ENCODE data around the gene KMO. TPM values are rescaled to one million over a fixed set of nuclear protein-coding genes. Genes with fewer than 3 reads are reported as not detected.
A peak's percentile ranks its signal among the peaks of the same experiment; 100 is the strongest.

Gene KMO
- total RNA-seq, 1 experiment from 2014 or later: not detected

GRCh38 chr1:241640149-241640866 is 108.1 kb downstream of the KMO start, which contains the start of the genes CHML and OPN3:
TSS of gene CHML (minus strand) at chr1:241640369. CDS start at chr1:241635766, 4,603 bp downstream.
TSS of gene OPN3 (minus strand) at chr1:241640369. CDS start at chr1:241640254, 115 bp downstream.
- H3K36me3 Mint-ChIP-seq: peaks cover 37% of the 10 kb centered on the region
- peaks cover 18% of the 10 kb centered on the region for H3K27me3 Mint-ChIP-seq (ENCODE audit: low read depth)
- H3K4me1 Mint-ChIP-seq: peaks cover 31% of the 10 kb centered on the region
- H3K4me3 Mint-ChIP-seq: peak within 1 kb of the TSS; percentile 80
- DNase-seq (ENCODE audit: low spot score) (peak; percentile 93), ATAC-seq (peak; percentile 95)
- CTCF ChIA-PET: interaction anchor here (0.6 to 1.3 kb wide), 5 partner anchors 29 to 551 kb away, joined by 3 to 5 read pairs (median 4); partner anchors contain the start of gene EXO1
- peaks cover 25% of the 10 kb centered on the region for H3K9me3 Mint-ChIP-seq
- peak within 1 kb of the TSS; percentile 73 for H3K27ac Mint-ChIP-seq
- POLR2A ChIA-PET: interaction anchor here (1.2 kb wide), 1 partner anchor 13 kb away, joined by 3 read pairs; no protein-coding TSS in a partner anchor
- no peak; the same call in 1 of the 2 replicates for TF ChIP-seq CREB1 (CRISPR knock-in tag; IDR thresholded peaks at IDR 0.05)
- TF ChIP-seq TEAD1 (CRISPR knock-in tag; IDR thresholded peaks at IDR 0.05): peak; percentile 65
- 0 out of 2 replicates have a peak, but pooled peaks have one; percentile 37 for TF ChIP-seq SMAD4 (CRISPR knock-in tag; IDR thresholded peaks at IDR 0.05)
- peak; percentile 60 for TF ChIP-seq FOXK1 (CRISPR knock-in tag; IDR thresholded peaks at IDR 0.05)
- peak; percentile 25; the same call in 1 of the 2 replicates for TF ChIP-seq ZNF416 (CRISPR knock-in tag; IDR thresholded peaks at IDR 0.05)
- 0 out of 2 replicates have a peak, but pooled peaks have one; percentile 52 for TF ChIP-seq JUN (CRISPR knock-in tag; IDR thresholded peaks at IDR 0.05)
- TF ChIP-seq ZNF219 (CRISPR knock-in tag; IDR thresholded peaks at IDR 0.05; ENCODE audit: borderline replicate concordance): peak; percentile 58; the same call in 1 of the 2 replicates
- TF ChIP-seq ELF4 (CRISPR knock-in tag; IDR thresholded peaks at IDR 0.05; ENCODE audit: low read depth): no peak
- no peak for TF ChIP-seq RELA (CRISPR knock-in tag; IDR thresholded peaks at IDR 0.05; ENCODE audit: borderline replicate concordance)
- TF ChIP-seq SP1 (CRISPR knock-in tag; conservative IDR thresholded peaks at IDR 0.05): peak; percentile 87
- peak; percentile 19; the same call in 1 of the 2 replicates for TF ChIP-seq USF1 (CRISPR knock-in tag; IDR thresholded peaks at IDR 0.05)
- TF ChIP-seq MAX (CRISPR knock-in tag; IDR thresholded peaks at IDR 0.05): peak; percentile 87
- TF ChIP-seq FOXP4 (CRISPR knock-in tag; IDR thresholded peaks at IDR 0.05): peak; percentile 56; the same call in 1 of the 2 replicates
- TF ChIP-seq E2F5 (CRISPR knock-in tag; IDR thresholded peaks at IDR 0.05): 0 out of 2 replicates have a peak, but pooled peaks have one; percentile 33
- TF ChIP-seq ZMAT4 (CRISPR knock-in tag; IDR thresholded peaks at IDR 0.05): no peak
- no peak for TF ChIP-seq HMGXB4 (CRISPR knock-in tag; IDR thresholded peaks at IDR 0.05)
- TF ChIP-seq ESRRA (CRISPR knock-in tag; IDR thresholded peaks at IDR 0.05; ENCODE audit: borderline replicate concordance): 0 out of 2 replicates have a peak, but pooled peaks have one; percentile 3
- TF ChIP-seq ATF1 (CRISPR knock-in tag; IDR thresholded peaks at IDR 0.05): no peak
- TF ChIP-seq ZNF281 (CRISPR knock-in tag; IDR thresholded peaks at IDR 0.05): 0 out of 2 replicates have a peak, but pooled peaks have one; percentile 38
- 0 out of 2 replicates have a peak, but pooled peaks have one; percentile 55 for TF ChIP-seq ZNF532 (CRISPR knock-in tag; IDR thresholded peaks at IDR 0.05; ENCODE audit: borderline replicate concordance)

Measured in WTC11 (cell line).